HK-2 (cell line): ENCODE measurements around the gene APOA4.
A peak's percentile ranks its signal among the peaks of the same experiment; 100 is the strongest.

Source experiments
- DNase-seq: peaks from one replicate; pipeline ENCODE4 v3.0.0-alpha.2; 2018; ENCODE audit not compliant: unreplicated experiment

The APOA4 gene

DNA sequence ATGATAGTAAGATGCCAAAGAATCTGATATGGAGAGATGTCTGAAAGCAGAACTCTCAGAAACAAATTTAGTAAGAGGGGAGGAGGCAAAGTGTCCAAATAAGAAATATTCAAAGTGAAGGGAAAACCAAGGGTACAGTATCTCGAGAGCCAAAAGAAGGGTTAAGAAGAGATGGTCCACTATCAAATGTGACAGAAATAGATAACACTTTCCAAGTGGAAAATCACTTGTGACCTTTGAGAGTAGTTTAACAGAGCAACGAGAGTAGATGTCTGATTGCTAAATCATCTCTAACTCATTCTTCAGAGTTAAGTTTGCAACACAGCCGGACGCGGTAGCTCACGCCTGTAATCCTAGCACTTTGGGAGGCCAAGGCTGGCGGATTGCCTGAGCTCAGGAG lies 46.0 kb downstream of the APOA4 start:
- no peak for DNase-seq

DNA sequence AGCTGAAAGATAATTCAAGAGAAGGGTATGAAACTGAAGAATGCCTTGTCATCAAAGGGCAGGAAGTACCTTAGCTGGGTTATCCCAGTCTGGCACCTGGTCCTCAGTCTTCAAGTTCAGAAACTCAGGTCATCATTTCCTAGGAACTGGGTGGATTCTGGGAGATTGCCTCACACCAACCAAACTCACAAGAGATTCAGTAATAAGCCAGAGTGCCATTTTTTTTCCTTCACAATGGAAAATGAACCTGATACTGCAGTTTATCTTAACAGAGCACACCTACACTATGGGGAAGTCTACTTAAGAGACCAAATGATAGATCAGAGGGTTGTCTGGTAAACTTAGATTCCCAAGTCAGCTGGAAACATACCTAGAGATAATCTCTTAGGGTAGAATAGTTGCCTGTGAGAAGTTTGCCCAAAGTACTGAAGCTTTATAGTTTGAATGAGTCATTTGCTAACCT lies 46.6 kb downstream of the APOA4 start:
- no peak for DNase-seq

DNA sequence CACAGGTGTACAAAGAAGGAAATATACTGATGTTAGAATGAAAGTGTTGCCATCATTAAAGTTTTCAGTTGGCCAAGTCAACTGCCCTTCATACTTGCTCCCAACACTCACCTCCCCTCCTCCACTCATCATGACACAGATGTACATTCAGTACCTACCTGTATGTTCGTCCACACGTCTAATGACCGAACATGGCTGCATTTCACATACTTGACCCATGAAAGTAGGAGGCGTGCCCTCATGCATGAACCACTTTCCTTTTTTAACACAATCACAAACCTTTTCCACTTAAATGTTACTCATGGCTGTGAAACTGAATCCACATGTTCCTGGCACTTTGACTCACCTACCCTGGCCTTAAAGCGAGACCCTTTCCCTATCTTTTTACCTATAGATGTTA lies 47.1 kb downstream of the APOA4 start:
- DNase-seq: no peak

GRCh38 chr11:116774661-116775060 lies 48.4 kb downstream of the APOA4 start:
- no peak for DNase-seq

DNA sequence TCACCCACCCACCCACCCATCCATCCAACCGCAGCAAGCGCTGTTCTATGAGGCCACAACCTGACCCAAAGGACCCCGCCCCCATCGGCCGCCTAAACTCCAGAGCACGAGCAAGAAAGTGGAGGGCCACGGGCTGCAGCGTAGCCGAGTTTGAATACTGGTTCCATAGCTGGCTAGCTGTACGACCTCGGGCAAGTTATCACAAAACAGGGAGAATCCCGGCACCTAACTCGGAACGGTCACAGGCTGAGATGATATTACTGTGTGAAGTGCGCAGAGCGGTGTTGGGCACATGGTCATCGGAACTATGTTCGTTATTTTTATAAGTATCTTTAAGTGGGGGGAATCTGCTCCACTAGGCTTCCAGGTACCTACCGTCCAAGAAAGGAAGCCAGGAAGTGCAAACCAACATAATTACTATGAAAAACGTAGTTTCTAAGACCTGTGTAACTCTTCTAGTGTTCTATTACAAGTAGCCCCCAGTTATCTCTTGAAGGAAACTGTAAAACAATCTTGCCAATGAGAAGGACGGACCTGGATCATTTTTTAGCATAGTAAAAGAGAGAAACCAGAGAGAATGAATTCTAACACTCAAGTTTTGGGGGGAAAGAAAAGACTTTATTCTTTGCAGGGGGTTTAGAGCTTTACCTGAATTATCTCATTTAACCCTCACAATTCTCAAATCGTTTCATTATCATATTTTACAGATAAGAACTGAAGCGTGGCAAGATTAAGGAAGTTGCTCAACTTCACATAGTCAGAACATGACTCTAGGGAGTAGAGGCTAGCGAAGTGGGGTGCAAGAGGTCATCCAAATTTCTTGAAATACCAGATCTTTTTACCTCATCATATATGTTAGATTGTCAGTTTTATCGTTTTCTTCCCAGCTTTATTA lies 49.7 kb downstream of the APOA4 start:
- no peak for DNase-seq

DNA sequence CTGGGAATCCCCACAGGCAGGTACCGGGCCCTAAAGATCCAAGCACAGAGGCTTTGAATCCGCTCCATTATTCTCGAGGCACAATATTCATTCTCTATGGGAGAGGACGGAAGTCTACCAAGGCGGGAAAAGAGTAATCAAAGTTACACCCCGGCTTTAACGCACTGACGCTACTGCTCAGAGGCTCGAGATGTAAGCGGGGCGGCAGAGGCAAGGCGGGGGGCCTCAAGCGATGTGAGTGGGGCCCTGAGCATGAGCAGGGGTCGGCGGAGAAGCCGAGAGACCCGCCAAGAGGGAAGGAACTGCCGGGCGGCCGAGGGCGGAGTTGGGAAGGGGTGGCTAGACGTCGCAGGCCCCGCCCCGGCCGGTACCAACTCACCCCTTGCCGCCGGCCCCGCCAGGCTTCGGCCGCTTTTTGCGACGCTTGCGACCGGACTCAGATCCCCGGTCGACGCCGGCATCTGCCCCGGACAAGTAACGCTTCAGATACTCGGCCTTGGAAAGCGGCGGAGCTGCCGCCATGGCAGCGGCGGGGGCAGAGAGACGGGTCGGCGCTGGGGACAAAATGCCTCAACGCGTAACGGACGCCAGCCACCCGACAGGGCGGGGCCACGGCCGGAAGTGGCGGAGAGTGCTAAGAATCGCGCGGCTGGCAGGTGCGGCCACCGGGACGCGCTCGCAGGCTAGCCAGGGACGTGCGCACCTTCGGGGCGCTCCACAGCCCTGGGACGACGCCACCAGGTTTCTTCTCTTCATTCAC lies 50.5 kb downstream of the APOA4 start, which contains the start of gene BUD13:
Gene BUD13 (minus strand): TSS at position 545 of the 760 bp plus-strand sequence. CDS start 23 bp downstream, at position 522.
- DNase-seq: peak; percentile 82

- no peak for DNase-seq
Measured at GRCh38 chr11:116771935-116772334, 51.2 kb downstream of the APOA4 start.
